Measurements from ENCODE around the gene CLCNKA.
"Not testable (repeated sequence)": the region's sequence is repeated elsewhere in the genome, so short reads cannot be mapped to it uniquely, and the experiment has no call there.

The CLCNKA gene

DNA sequence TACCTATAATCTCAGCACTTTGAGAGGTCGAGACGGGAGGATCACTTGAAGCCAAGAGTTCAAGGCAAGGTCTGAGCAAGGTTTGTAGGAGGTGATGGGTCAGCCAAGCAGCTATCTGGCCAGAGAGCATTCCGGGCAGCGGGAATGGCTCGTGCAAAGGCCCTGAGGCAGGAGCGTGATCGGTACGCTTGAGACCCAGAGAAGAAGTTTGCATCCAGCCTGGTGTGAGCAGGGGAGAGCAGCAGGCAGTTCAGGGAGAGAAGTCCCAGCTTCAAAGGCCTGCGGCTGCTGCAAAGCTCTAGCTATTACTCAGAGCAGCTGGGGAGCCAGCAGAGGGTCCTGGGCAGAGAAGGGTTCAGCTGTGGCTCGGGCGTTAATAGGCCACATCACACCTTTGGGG, 22.9 kb upstream of the CLCNKA start:
- DNase-seq, result no peak

GRCh38 chr1:16001274-16001673, 20.6 kb upstream of the CLCNKA start:
- not testable (repeated sequence) for DNase-seq

DNA sequence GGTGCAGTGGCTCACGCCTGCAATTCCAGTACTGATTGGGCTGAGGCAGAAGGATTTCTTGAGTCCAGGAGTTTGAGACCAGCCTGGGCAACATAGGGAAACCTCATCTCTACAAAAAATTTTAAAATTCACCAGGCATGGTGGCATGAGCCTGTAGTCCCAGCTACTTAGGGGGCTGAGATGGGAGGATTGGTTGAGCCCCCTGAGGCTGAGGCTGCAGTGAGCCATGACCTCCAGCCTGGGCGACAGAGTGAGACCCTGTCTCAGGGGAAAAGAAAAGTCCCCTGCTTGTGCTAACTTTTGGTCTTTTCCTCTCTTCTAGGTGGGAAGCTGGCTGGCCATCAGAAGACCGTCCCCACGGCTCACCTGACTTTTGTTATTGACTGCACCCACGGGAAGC, 16.2 kb upstream of the CLCNKA start:
- no peak for DNase-seq

- no peak for DNase-seq
Measured at GRCh38 chr1:16006010-16006409, 15.8 kb upstream of the CLCNKA start.

GRCh38 chr1:16006552-16007485, 15.0 kb upstream of the CLCNKA start:
- no peak for DNase-seq

DNA sequence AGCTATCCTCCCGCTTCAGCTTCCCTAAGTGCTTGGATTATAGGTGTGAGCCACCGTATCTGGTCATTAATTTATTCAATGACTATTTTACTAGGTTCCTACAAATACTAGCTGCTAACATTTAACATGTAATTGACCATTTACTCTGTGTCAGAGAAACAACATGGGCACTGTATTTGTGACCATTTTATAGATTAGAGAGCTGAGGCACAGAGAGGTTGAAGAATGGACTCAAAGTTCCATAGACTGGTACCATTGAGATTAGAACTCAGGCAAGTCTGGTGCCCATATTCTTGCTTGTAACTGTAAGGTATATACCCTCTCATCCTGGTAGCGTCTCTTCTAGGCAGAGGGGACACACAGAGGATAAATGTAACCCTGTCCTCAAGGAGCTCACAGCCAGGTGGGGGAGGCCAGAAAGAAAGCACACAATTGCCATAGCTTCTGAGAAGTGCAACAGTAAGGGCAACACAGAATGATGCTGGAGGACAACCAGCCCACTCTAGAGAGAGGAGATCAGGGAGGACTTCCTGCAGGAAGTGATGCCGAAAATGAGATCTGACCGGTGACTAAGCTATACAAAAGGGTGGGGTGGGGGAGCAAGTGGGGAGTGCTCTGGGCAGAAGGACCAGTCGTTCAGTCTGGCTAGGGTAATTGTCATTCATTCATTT, 14.0 kb upstream of the CLCNKA start:
- DNase-seq, result no peak

DNA sequence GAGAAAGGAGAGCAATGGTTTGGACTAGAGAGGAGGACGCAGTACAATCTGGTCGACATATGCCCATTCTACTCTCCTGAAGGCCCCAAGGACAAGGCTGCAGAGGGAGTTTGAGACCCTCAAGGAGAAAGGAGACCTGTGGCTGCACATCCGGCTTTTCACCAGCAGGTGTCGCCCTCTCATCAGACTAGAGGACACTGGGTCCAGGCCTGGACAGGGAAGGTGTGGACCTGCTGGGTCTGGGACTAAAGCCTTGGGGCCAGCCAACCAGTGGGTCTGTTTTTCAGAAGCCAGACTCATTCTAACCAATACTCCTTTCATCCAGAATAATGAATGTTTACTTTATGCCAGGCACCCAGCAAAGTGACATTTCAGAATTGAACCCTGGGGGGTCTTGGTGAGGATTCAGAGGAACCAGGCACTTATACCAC, 12.8 kb upstream of the CLCNKA start:
- peak; percentile 53 for DNase-seq

DNA sequence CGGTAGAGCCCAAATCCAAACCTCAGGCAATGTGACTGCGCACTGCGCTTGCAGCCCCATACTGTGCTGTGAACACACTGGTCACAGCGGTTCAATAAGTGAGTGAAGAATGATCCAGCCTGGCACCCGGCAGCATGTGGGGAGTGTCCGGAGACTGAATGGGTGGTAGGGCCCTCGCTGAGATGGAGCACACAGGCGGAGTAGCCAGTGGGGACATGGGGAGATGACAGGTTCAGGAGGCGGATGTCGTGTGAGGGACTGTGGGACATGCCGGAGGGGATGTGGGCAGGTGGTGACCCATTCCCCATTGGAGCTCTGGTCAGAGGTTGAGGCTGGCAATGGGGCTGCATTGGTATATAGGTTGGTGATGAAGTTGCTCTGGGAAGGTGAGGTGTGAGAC, 12.2 kb upstream of the CLCNKA start:
- no peak for DNase-seq

DNA sequence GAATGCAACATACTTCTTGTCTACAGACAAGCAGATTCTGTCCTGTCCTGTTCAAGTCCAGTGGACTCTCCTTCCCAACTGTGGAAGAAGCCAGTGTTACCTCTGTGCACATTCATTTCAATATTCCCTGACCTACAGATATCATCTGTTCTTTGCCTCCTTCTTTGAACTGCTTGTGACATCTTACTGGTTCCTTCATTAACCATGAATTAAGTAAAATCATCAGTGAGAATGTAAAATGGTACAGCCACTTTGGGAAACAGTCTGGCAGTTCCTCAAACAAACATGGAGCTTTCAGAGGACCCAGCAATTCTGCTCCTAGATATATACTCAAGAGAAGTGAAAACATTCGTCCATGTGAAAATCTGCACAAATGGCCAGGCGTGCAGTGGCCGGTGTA, 11.0 kb upstream of the CLCNKA start:
- DNase-seq, result no peak

GRCh38 chr1:16011936-16012589, 9.8 kb upstream of the CLCNKA start:
- no peak for DNase-seq

DNA sequence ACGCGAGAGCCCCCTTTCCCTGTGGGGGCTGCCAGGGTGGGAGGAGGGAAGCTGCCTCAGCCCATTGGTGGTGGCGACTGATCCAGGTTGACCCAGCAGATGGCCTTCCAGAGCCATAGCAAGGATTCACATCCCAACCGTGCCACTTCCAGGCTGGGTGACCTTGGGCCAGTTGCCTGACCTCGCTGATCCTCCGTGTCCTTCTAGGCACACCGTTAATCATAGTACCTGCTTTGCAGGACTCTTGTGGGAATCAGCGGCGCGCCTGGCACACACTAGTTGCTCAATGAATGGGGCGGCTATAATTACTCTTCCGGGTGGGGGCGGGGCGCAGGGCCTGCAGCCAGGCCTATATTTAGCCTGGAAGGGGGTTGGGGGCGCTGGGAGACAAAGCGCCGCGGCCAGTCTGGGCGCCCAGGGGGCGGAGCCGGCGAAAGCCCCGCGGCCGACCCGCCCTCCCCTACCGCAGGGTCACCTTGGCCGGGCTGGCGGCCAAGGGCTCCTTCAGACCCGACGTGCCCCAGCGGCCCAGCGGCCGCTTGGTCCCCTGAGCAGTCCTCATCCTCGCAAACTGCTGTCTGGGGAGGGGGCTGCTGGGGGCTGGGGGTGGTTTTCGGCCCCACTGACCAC, 9.1 kb upstream of the CLCNKA start:
- no peak for DNase-seq

DNA sequence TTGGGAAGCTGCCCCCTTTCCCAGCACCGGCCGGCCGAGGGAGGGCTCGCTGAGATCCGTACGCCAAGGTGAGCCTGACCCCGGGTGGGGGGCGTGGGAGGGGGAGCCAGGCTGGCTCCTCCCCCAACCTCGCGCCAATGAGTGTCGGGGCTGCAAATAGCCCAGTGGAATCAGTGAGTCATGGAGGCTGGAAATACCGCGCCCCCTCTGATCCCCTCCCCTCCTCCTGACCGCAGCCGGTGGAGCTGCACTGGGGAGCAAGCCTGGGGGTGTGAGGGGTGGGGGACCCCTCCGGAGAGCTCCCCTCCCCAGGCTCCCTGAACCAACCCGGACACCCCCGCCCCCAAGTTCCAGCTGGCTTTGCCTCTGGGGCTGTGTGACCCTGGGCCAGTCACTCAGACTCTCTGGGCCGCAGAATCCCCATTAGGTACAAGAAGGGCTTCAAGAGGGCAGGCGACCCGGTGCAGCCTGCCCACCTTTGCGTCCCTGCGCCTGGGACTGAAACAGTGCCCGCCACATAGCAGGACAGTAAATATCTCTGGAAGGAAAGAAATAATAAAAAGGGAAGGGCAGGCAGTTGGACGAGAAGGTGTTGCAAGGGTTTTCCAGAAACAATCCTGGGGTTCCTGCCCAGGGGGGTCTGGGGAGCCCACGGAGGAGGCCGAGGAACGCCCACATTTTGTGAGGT, 8.5 kb upstream of the CLCNKA start:
- peak; percentile 3 for DNase-seq

GRCh38 chr1:16013908-16014258, 8.0 kb upstream of the CLCNKA start:
- DNase-seq, result no peak

DNA sequence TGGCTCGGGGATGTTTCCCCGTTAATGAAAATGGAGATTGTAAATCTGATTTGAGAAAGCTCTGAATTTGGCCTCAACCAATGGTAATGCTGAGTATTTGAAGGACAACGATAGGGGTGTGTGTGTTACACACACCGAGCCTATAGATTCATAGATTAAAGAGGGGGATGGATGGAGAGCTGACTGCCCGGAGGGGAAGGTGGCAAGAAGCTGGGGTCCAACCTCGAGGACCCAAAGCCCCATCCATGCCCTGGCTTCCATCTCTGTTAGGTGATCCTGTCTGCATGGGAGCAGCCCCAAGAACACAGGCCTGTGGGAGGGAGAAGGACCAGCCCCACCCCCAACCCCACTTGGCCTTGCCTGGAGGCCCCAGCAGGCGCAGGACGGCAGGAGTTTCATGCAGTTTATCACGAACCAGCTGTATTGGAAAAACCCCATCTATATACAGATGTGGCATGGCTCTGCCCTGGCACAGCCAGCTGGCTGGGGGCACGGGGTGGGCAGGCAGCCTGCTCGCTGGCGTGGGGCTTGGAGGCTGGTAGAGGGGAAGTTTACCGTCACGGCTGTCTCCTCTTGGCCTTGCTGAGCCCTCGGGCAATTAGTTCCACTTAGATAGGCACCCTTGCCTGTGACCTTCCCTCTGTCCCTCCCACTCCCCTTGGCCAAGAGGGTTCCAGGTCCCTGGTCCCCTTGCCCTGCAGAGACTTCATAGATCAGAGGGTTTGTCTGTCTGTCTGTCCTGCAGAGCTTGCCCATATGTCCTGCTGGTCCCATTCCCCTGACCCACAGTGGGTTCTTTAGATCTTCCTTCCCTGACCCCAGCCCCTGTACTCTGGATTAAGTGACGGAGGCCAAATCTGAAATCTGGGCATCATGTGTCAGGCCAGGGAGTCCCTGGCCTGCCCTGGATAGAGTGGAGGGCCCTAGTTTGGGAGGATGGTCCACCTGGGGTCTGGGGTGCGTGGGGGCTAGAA, 7.0 kb upstream of the CLCNKA start:
- no peak for DNase-seq

GRCh38 chr1:16015491-16015890, 6.3 kb upstream of the CLCNKA start:
- DNase-seq, result no peak

- DNase-seq, result no peak
Measured at GRCh38 chr1:16015960-16016901, 5.6 kb upstream of the CLCNKA start.

DNA sequence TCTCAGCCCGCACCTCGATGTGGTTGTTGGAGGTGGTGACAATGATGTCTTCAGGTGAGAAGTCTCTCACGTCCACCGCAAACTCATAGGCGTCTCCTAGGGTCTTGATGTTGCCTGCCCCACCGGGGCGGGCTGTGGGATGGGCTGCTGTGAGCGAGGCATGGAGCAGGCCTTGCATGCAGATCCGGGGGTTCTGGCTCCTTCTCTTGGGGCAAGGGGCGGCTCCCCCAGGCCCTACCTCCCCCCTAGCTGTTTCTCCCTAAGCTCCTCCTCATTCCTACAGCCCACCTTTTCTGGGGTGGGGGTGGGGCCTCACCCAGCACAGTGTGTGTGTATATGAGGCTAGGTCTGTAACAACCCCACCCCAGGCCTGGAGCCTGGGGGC, 4.8 kb upstream of the CLCNKA start:
- no peak for DNase-seq

GRCh38 chr1:16017461-16018303, 4.2 kb upstream of the CLCNKA start, which contains the start of gene HSPB7:
Gene HSPB7, minus strand, starts transcription at chr1:16018043. Its CDS starts 80 bp downstream, at chr1:16017963.
- no peak for DNase-seq

DNA sequence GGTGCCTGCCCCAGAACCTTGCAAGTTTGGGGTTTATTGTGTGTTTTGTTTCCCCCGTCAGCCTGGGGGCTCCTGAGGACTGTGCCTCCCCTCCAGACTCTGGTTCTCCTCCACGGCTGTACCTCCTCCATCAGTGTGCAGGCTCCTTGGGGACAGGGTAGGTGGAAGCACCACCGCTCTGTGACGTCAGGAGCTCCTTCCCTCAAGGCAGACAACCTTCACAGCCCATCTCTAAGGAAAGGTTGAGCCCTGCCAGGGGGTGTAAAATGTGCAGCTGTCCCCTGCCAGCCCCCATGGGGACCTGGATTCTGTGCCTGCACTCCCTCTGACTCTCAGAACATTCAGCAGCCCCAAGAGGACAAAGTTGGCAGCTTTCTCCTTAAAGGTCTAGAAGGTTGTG, 3.5 kb upstream of the CLCNKA start:
- no peak for DNase-seq
